Thoracic aorta (tissue), 2 donors: ENCODE measurements around the gene C12orf60. TPM values are rescaled to one million over a fixed set of nuclear protein-coding genes. Genes with fewer than 3 reads are reported as not detected.
A peak's percentile ranks its signal among the peaks of the same experiment; 100 is the strongest.
"Not testable (repeated sequence)": the region's sequence is repeated elsewhere in the genome, so short reads cannot be mapped to it uniquely, and the experiment has no call there.

Source experiments
- ATAC-seq: fragments of 150-250 bp; one replicate; pipeline ENCODE4 v1.8.0; 2017; ENCODE audit warnings: low read depth; ENCODE audit not compliant: insufficient number of reproducible peaks, low FRiP score
- DNase-seq: peaks from one replicate; pipeline ENCODE4 v3.0.0-alpha.2; 2020; ENCODE audit warnings: low spot score
- H3K27ac ChIP-seq, 2 donors: fragments of 200-600 bp; sonication (generic); 1 replicate in 1 of 2; 2 replicates in 1 of 2; pipeline ENCODE4 v1.5.1; 2016; ENCODE audit warnings: mild to moderate bottlenecking in 2 of 2, moderate library complexity in 2 of 2
- H3K27me3 ChIP-seq: fragments of 200-600 bp; sonication (generic); replicated peaks from 2 replicates; pipeline ENCODE4 v1.6.0; 2016; ENCODE audit warnings: mild to moderate bottlenecking; ENCODE audit not compliant: insufficient read depth
- H3K36me3 ChIP-seq: fragments of 200-600 bp; sonication (generic); one replicate; pipeline ENCODE4 v1.5.1; 2016
- H3K4me1 ChIP-seq, 2 donors: fragments of 200-600 bp; sonication (generic); 1 replicate in 1 of 2; 2 replicates in 1 of 2; pipeline versions ENCODE4 v1.5.1 to v1.6.0; 2016; ENCODE audit warnings: low read depth in 2 of 2, mild to moderate bottlenecking in 1 of 2; ENCODE audit not compliant: control insufficient read depth in 1 of 2
- H3K4me3 ChIP-seq: fragments of 200-600 bp; sonication (generic); 2 replicates; pipeline ENCODE4 v1.5.1; 2016; ENCODE audit warnings: mild to moderate bottlenecking
- H3K9me3 ChIP-seq: fragments of 200-600 bp; sonication (generic); 2 replicates; pipeline ENCODE4 v1.5.1; 2016
- total RNA-seq, 2 donors: library from RNA; depleted of rRNA; stranded (reverse); fragments of >200 nt; gene quantifications; one replicate each; pipeline versions ENCODE4 v1.1.0 to v1.2.3, GENCODE V29; 2016
- TF ChIP-seq, protein P1 (sequence below): fragments of 200-600 bp; sonication (generic); IDR thresholded peaks from one replicate; pipeline ENCODE4 v1.5.1; 2019; ENCODE audit warnings: antibody characterized with exemption

The C12orf60 gene, protein sequence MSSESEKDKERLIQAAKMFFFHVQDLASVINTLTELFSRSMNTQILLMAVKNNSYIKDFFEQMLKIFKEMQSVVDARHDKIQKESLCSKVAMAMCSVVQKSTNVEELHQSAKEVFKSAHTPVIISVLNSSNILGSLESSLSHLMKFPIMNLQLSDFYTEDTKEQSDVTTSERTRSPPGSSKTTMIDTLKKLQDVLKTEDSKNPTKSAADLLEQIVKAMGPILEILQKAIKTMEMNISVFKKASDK
- under 1 TPM in 1 of 2 donors, not detected in 1; 0.27 TPM for total RNA-seq

DNA sequence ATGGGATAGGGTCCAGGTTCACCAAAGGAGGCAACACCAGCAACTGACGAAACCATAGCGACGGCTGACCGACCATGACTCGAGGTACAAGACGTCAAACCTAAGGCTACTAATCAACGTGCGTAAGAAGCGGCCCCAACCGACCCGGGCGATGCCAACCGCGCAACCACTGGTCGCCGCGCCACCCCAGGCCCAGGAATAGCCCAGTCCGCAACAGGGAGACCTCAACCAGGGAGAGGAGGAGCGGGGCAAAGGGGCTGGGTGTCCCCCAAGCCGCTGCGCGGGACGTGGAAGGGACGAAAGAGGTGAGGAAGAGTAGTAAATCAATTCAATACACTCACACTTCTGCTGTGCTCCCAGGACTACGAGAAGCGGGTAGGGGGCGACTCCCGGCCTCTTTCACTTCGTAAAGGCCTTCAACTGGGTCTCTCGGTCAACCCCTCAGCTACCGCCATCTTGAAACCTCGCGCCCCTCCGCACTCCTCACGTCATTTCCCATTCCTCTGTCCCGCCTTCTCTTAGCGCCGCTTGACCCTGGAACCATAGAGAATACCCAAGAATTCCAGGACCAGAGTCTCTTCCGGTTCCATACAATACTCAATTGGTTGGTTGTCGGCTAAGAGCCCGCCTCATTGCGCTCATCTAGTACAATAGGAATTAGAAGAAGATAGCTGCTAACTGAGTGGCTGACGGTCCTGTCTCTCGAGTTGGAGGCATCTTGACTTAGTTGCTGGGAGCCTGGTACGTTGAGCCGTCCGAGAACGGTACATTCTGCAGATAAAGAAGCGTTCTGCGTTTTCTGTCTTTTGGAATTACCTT, at the start of gene C12orf60, which contains the start of gene WBP11:
TSS of gene C12orf60 (plus strand) at position 660 of the 819 bp plus-strand sequence. CDS start 19,266 bp downstream, outside the sequence.
TSS of gene WBP11 (minus strand) at position 468 of the 819 bp plus-strand sequence. CDS start 2,095 bp downstream, outside the sequence.
- H3K4me3 ChIP-seq = peak within 1 kb of the TSS; percentile 90
- no peaks in the 10 kb centered on the region for H3K9me3 ChIP-seq
- H3K27ac ChIP-seq = peak within 1 kb of the TSS; percentile 83 to 87
- no peaks in the 10 kb centered on the region for H3K27me3 ChIP-seq
- ATAC-seq (peak; percentile 100), DNase-seq (peak; percentile 97)
- peaks cover under 1% of the 10 kb centered on the region for H3K36me3 ChIP-seq
- TF ChIP-seq, protein P1, sequence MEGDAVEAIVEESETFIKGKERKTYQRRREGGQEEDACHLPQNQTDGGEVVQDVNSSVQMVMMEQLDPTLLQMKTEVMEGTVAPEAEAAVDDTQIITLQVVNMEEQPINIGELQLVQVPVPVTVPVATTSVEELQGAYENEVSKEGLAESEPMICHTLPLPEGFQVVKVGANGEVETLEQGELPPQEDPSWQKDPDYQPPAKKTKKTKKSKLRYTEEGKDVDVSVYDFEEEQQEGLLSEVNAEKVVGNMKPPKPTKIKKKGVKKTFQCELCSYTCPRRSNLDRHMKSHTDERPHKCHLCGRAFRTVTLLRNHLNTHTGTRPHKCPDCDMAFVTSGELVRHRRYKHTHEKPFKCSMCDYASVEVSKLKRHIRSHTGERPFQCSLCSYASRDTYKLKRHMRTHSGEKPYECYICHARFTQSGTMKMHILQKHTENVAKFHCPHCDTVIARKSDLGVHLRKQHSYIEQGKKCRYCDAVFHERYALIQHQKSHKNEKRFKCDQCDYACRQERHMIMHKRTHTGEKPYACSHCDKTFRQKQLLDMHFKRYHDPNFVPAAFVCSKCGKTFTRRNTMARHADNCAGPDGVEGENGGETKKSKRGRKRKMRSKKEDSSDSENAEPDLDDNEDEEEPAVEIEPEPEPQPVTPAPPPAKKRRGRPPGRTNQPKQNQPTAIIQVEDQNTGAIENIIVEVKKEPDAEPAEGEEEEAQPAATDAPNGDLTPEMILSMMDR = no peak
- H3K4me1 ChIP-seq = peaks cover 12 to 25% of the 10 kb centered on the region in 2 donors

DNA sequence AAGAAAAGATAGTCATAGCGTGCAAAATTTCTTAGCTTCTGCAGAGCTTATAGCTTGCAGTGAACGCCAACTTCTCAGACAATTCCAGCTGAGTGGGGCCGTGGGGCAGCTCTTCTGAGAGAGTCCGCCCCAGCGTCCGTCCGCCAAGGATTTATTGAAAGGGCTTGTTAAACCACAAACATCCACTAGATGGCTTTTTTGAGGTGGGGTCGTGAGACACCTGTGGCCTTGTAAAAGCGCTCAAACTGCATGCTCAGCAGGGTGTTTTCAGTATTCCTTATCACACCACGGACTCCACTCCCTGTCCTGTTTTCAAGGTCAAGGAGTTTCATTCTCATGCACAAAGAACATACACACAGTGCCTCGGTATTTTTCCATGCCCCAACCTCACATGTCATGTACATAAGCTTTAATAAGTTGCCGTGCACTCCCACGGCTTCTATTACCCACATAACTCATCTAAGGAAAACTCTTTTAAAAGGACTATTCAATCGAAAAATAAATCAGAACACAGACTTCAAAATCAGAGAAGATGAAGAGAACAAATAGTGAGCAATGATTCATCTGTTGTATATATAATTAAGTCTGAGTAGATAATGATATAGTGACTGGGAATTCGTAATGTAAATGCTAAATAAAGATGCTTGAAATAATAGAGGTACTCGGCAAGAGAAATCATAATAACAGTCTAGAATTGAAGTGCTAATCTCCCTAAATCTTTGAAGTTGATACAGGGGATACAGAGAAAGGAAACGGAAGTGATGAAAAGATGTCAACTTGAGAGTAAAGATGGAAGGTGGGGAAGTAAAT, 46.9 kb upstream of the C12orf60 start:
- ATAC-seq (no peak), DNase-seq (no peak)
- H3K36me3 ChIP-seq = no peaks in the 10 kb centered on the region
- H3K27ac ChIP-seq = no peak overlapping the region
- H3K4me1 ChIP-seq = no peaks in the 10 kb centered on the region
- no peaks in the 10 kb centered on the region for H3K9me3 ChIP-seq
- H3K27me3 ChIP-seq = no peaks in the 10 kb centered on the region
- TF ChIP-seq, protein P1 = no peak
- no peak overlapping the region for H3K4me3 ChIP-seq

DNA sequence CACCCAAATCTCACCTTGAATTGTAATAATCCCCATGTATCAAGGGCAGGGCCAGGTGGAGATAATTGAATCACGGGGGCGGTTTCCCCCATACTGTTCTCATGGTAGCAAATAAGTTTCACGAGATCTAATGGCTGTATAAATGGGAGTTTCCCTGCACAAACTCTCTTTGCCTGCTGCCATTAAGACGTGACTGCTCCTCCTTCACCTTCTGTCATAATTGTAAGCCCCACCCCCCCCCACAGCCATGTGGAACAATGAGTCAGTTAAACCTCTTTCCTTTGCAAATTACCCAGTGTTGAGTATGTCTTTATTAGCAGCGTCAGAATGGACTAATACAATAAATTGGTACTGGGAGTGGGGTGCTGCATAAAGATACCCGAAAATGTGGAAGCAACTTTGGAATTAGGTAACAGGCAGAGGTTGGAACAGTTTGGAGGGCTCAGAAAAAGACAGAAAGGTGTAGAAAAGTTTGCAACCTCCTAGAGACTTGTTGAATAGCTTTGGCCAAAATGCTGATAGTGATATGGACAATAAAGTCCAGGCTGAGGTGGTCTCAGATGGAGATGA, 43.7 kb upstream of the C12orf60 start:
- not testable (repeated sequence) for H3K4me1 ChIP-seq, H3K27ac ChIP-seq, H3K4me3 ChIP-seq, H3K9me3 ChIP-seq, ATAC-seq, DNase-seq, H3K27me3 ChIP-seq, H3K36me3 ChIP-seq

DNA sequence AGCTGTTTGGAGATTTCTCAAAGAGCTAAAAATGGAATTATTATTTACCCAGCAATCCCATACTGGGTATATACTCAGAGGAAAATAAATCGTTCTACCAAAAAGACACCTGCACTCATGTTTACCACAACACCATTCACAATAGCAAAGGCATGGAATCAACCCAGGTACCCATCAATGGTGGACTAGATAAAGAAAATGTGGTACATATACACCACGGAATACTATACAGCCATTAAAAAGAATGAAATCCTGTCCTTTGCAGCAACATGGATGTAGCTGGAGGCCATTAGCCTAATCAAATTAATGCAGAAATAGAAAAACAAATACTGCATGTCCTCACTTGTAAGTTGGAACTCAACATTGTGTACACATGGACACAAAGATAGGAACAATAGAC, 38.1 kb upstream of the C12orf60 start:
- peaks cover 4 to 22% of the 10 kb centered on the region in 2 donors for H3K4me1 ChIP-seq
- no peak overlapping the region for H3K4me3 ChIP-seq
- DNase-seq = no peak
- H3K27ac ChIP-seq = no peak overlapping the region
- no peak for ATAC-seq
- TF ChIP-seq, protein P1 = no peak
- no peaks in the 10 kb centered on the region for H3K9me3 ChIP-seq
- H3K27me3 ChIP-seq = no peaks in the 10 kb centered on the region
- H3K36me3 ChIP-seq = no peaks in the 10 kb centered on the region

DNA sequence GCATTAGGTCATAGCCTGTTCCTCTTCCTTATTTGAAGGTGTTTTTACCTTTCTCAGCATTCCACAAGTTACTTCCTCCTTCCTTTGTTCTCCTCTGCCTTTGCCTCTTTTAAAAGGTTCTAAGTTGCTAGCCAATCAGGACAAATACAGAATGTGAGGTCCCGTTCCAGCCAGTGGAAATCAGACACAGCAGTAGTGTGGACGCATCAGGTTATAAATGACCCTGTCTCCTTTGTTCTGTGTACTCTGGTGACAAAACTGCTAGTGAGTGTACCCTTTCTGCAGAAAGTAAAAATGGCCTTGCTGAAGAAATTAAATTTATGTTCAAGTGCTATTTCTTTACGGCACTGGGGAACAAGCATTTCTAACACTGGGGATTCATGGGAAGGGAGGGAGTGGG, 37.5 kb upstream of the C12orf60 start:
- H3K36me3 ChIP-seq, ATAC-seq, DNase-seq, H3K4me3 ChIP-seq, H3K9me3 ChIP-seq, H3K27me3 ChIP-seq, H3K27ac ChIP-seq: not testable (repeated sequence)
- peaks cover 4 to 22% of the 10 kb centered on the region in 2 donors for H3K4me1 ChIP-seq
